A549 (cell line): Measurements from ENCODE around the gene FOCAD. TPM values are rescaled to one million over a fixed set of nuclear protein-coding genes. Genes with fewer than 3 reads are reported as not detected.

Experiments
- ATAC-seq, 2 experiments: fragments of 200-7000 bp in 1 of 2; fragments of >200 bp in 1 of 2; cut with Nextera tagmentation in 1 of 2; cut with Tn5 transposase in 1 of 2; 3 replicates each; pipeline versions ENCODE4 v1.8.0 to v1.9.1; 2018 to 2020; ENCODE audit warnings: mild to moderate bottlenecking in 1 of 2, moderate library complexity in 1 of 2
- CTCF ChIA-PET: fragments of 300-600 bp; sonication (Branson Sonifier 250); formaldehyde crosslinking; extraction: SDS; loops from one replicate; lab custom pipeline; 2021; ENCODE audit warnings: antibody characterized with exemption, inconsistent platforms; lab: Yijun Ruan, JAX
- POLR2A ChIA-PET: fragments of 350-600 bp; formaldehyde crosslinking; extraction: SDS; loops from one replicate; lab custom pipeline; 2021; ENCODE audit warnings: antibody characterized with exemption, inconsistent platforms; lab: Yijun Ruan, JAX
- DNase-seq, 2 experiments: peaks; one replicate each; pipeline versions ENCODE4 v3.0.0 to v3.0.0-alpha.2; 2011 to 2016; ENCODE audit warnings: low read depth in 1 of 2, low spot score in 1 of 2
- FAIRE-seq: peaks from 2 replicates; lab custom pipeline; 2011; peaks lifted over from hg19 to GRCh38; lab: Jason Lieb, UNC
- H3K27ac ChIP-seq, 2 experiments: fragments of >200 bp; sonication (Bioruptor Twin); formaldehyde crosslinking; 3 replicates each; pipeline ENCODE4 v1.5.1; 2016 to 2017
- H3K4me1 ChIP-seq: fragments of >200 bp; sonication (Bioruptor Twin); formaldehyde crosslinking; 3 replicates; pipeline ENCODE4 v1.6.1; 2016
- H3K4me2 ChIP-seq: fragments of >200 bp; sonication (Bioruptor Twin); formaldehyde crosslinking; 3 replicates; pipeline ENCODE4 v1.6.1; 2016
- H3K4me3 ChIP-seq: fragments of >200 bp; sonication (Bioruptor Twin); formaldehyde crosslinking; 3 replicates; pipeline ENCODE4 v1.5.1; 2016
- H3K9me3 ChIP-seq: fragments of >200 bp; sonication (Bioruptor Twin); formaldehyde crosslinking; 3 replicates; pipeline ENCODE4 v1.6.1; 2016
- BHLHE40 ChIP-seq: IDR thresholded peaks from 2 replicates; pipeline ENCODE4 v1.6.1; 2012; ENCODE audit warnings: low read depth, low read length, inconsistent platforms
- CBX8 ChIP-seq: fragments of 200-600 bp; sonication (generic); IDR thresholded peaks from 2 replicates; pipeline ENCODE4 v1.6.1; 2016
- CEBPB ChIP-seq, 2 experiments: fragments of >200 bp in 1 of 2; sonication (Bioruptor Twin) in 1 of 2; formaldehyde crosslinking in 1 of 2; IDR thresholded peaks; 2 replicates each; pipeline ENCODE4 v1.6.1; 2012 to 2016
- EHMT2 ChIP-seq: fragments of 200-600 bp; sonication (generic); IDR thresholded peaks from 2 replicates; pipeline ENCODE4 v1.6.1; 2016; ENCODE audit warnings: antibody characterized with exemption, low read depth, mild to moderate bottlenecking, moderate library complexity
- EP300 ChIP-seq, 2 experiments: fragments of >200 bp; sonication (Bioruptor Twin); formaldehyde crosslinking; IDR thresholded peaks; 2 replicates in 1 of 2; 3 replicates in 1 of 2; pipeline ENCODE4 v1.6.1; 2016 to 2017
- ESRRA ChIP-seq: fragments of 150-350 bp; IDR thresholded peaks from 2 replicates; pipeline ENCODE4 v1.6.1; 2014; ENCODE audit warnings: mild to moderate bottlenecking, low read length, borderline replicate concordance
- FOSB ChIP-seq: fragments of 250-450 bp; sonication (Bioruptor Pico); IDR thresholded peaks from 2 replicates; pipeline ENCODE4 v1.5.0; 2020; ENCODE audit warnings: mild to moderate bottlenecking, moderate library complexity
- FOSL2 ChIP-seq, 2 experiments: fragments of 450-650 bp in 1 of 2; fragments of >200 bp in 1 of 2; sonication (Bioruptor Twin) in 1 of 2; formaldehyde crosslinking; IDR thresholded peaks; 2 replicates each; pipeline versions ENCODE4 v1.5.0 to v1.6.1; 2016 to 2020; ENCODE audit warnings: mild to moderate bottlenecking in 1 of 2, moderate library complexity in 1 of 2
- GATA3 ChIP-seq: IDR thresholded peaks from 2 replicates; pipeline ENCODE4 v1.6.1; 2012; ENCODE audit warnings: borderline replicate concordance
- HEYL ChIP-seq: fragments of 250-450 bp; sonication (Bioruptor Pico); IDR thresholded peaks from 2 replicates; pipeline ENCODE4 v1.8.0; 2021; ENCODE audit warnings: mild to moderate bottlenecking, moderate library complexity
- HOXA7 ChIP-seq: fragments of 250-450 bp; sonication (Bioruptor Pico); IDR thresholded peaks from 2 replicates; pipeline ENCODE4 v1.5.0; 2020; ENCODE audit warnings: mild to moderate bottlenecking, moderate library complexity
- HOXB13 ChIP-seq: fragments of 250-450 bp; sonication (Bioruptor Pico); IDR thresholded peaks from 2 replicates; pipeline ENCODE4 v1.5.0; 2020; ENCODE audit warnings: low read depth, mild to moderate bottlenecking, moderate library complexity
- JUN ChIP-seq, 2 experiments: fragments of >200 bp; sonication (Bioruptor Twin); formaldehyde crosslinking; IDR thresholded peaks; 2 replicates in 1 of 2; 3 replicates in 1 of 2; pipeline ENCODE4 v1.6.1; 2016 to 2017
- JUNB ChIP-seq: fragments of >200 bp; sonication (Bioruptor Twin); formaldehyde crosslinking; IDR thresholded peaks from 2 replicates; pipeline ENCODE4 v1.6.1; 2016
- KDM1A ChIP-seq: fragments of 200-600 bp; sonication (generic); IDR thresholded peaks from 2 replicates; pipeline ENCODE4 v1.6.1; 2016; ENCODE audit warnings: low read depth, mild to moderate bottlenecking
- MAZ ChIP-seq: fragments of 150-350 bp; IDR thresholded peaks from 2 replicates; pipeline ENCODE4 v1.6.1; 2014; ENCODE audit warnings: antibody characterized with exemption, low read depth, low read length, borderline replicate concordance
- MYC ChIP-seq: IDR thresholded peaks from 2 replicates; pipeline ENCODE4 v1.6.1; 2012; ENCODE audit warnings: mild to moderate bottlenecking, inconsistent platforms, low read length, improper control_type of control experiment, borderline replicate concordance
- NFE2L2 ChIP-seq: fragments of 150-350 bp; conservative IDR thresholded peaks from 2 replicates; pipeline ENCODE4 v1.6.1; 2014; ENCODE audit warnings: low read length
- NR3C1 ChIP-seq: fragments of >200 bp; sonication (Bioruptor Twin); formaldehyde crosslinking; IDR thresholded peaks from 3 replicates; pipeline ENCODE4 v1.6.1; 2017
- POLR2A ChIP-seq: IDR thresholded peaks from 2 replicates; pipeline ENCODE4 v1.6.1; 2012; ENCODE audit warnings: mild to moderate bottlenecking, low read length
- RARB ChIP-seq: fragments of 250-450 bp; sonication (Bioruptor Pico); IDR thresholded peaks from 2 replicates; pipeline ENCODE4 v1.8.0; 2021; ENCODE audit warnings: mild to moderate bottlenecking, moderate library complexity
- RFX5 ChIP-seq: fragments of 450-650 bp; IDR thresholded peaks from 2 replicates; pipeline ENCODE4 v1.7.1; 2014; ENCODE audit warnings: antibody characterized with exemption, mild to moderate bottlenecking, moderate library complexity
- TFCP2L1 ChIP-seq: fragments of 250-450 bp; sonication (Bioruptor Pico); IDR thresholded peaks from 2 replicates; pipeline ENCODE4 v1.5.0; 2021; ENCODE audit warnings: mild to moderate bottlenecking
- ZC3H11A ChIP-seq: fragments of 450-650 bp; IDR thresholded peaks from 2 replicates; pipeline ENCODE4 v1.6.1; 2014; ENCODE audit warnings: antibody characterized with exemption, mild to moderate bottlenecking
- ZSCAN20 ChIP-seq: fragments of 250-450 bp; sonication (Bioruptor Pico); IDR thresholded peaks from 2 replicates; pipeline ENCODE4 v1.8.0; 2022; ENCODE audit warnings: mild to moderate bottlenecking, moderate library complexity
- WGBS: methylation state at CpG from one replicate; pipeline ENCODE4 v1.1.6; 2017; ENCODE audit errors: missing lambda C conversion rate; 5-methylcytosine and 5-hydroxymethylcytosine counted together
- polyA plus RNA-seq, 4 experiments: library from polyadenylated mRNA; depleted of rRNA in 3 of 4; stranded (reverse); fragments of >200 nt; fragmentation: RNase III in 1 of 4; extraction: RNeasy Plus Mini Kit Qiagen cat#74134 plus additional on column Dnase treatment in 1 of 4; gene quantifications; 2 replicates in 3 of 4; 3 replicates in 1 of 4; pipeline ENCODE4 v1.2.3, GENCODE V29; 2011 to 2017
- TF ChIP-seq, protein P1 (sequence below): fragments of >200 bp; sonication (Bioruptor Twin); formaldehyde crosslinking; IDR thresholded peaks from 2 replicates; pipeline ENCODE4 v1.6.1; 2016
- TF ChIP-seq, protein P2 (sequence below): IDR thresholded peaks from 2 replicates; pipeline ENCODE4 v1.6.1; 2012; ENCODE audit warnings: low read depth, borderline replicate concordance

FOCAD gene
- polyA plus RNA-seq, 2 of the 4 experiments (the other 2 are of a cell fraction) = 22.0 to 53.8 TPM

DNA sequence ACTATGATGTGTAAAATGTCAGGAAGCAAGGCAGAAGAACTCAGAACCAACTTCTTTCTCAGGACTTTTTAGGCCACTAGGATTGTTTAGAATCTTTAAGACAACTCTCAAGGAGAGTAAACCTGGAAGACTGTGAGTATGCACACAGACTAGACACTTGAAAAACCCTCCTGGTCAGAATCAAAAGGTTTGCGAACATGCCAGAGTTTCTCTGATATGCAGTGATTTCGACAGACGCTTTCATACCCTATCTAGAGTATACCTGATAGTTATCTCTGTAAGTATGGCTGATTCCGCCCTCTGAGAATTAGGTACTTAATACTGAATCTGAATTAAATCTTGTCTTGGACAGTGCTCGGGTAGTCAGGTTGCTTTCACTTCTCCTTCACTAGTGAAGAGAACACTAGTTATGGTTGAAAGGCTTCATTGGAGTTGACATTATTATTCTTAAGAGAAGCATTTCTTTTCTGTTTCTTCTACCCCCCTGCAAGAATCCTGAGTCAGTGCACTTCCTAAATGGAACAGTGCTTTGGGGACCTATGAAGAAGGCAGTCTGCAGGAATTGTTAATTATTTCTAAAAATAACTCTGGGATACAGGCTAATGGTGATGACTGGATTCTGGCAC, 189.3 kb downstream of the FOCAD start:
- DNase-seq = no peak
- ChIA-PET CTCF (interaction anchor here (1.9 kb wide), 1 partner anchor 11 kb away, joined by 6 read pairs; no protein-coding TSS in a partner anchor), POLR2A (no interaction called here)
- Histone ChIP-seq H3K4me3 (no peak overlapping the region), H3K4me2 (no peak overlapping the region), H3K9me3 (no peaks in the 10 kb centered on the region), H3K4me1 (no peaks in the 10 kb centered on the region), H3K27ac (no peak overlapping the region)
- 97% methylated on average over 5 of the region's 5 CpGs for WGBS
- TF ChIP-seq EP300 (IDR thresholded peaks at IDR 0.05) = no peak
- TF ChIP-seq JUNB = no peak
- TF ChIP-seq POLR2A = no peak
- TF ChIP-seq FOSB (CRISPR knock-in tag) = no peak
- ATAC-seq = no peak
- FAIRE-seq = no peak

DNA sequence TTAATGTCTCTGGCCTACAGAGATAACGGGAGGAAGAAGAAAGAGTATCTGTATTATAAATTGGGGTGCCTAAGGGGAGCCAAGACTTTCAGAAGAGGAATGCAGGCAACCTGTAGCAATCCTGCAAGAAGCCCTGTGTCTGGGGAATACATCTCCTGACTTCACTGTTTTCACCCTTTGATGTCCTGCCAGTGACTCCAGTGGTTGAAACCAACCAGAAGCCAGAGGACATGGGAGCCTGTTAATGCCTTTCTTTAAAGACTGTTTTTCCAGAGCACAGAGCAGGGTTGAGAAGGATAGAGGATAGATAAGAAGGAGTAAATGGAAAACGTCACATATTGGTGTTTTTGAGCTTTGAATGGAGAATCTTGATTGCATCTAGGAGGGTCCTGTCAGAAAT, 196.2 kb downstream of the FOCAD start:
- POLR2A ChIA-PET = no interaction called here

DNA sequence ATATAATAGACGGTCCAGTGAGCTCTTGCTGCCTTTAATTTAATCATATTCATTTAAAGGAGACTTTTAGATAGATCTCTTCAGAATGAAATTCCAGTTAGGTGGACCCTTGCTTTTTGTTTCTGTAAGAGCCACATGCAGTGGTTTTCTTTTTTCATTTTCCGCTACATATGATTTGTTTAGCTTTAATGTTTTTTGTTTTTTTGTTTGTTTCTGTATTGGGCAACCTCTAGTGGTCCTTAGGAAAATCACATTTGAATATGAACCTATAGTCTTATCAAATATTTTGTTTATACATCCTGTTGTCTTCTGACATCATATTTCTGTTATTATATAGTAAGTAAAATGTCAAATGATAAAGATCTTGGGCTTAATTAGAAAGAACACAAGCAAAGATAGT, 196.6 kb downstream of the FOCAD start:
- ChIA-PET CTCF (interaction anchor here (1.9 kb wide), 1 partner anchor 256 kb away, joined by 4 read pairs; no protein-coding TSS in a partner anchor), POLR2A (no interaction called here)
- Histone ChIP-seq H3K4me1 (no peaks in the 10 kb centered on the region), H3K9me3 (no peaks in the 10 kb centered on the region), H3K4me3 (no peak overlapping the region), H3K4me2 (no peak overlapping the region), H3K27ac (no peak overlapping the region)
- 91% methylated on average over 2 of the region's 2 CpGs for WGBS
- DNase-seq (no peak), FAIRE-seq (no peak), ATAC-seq (no peak)
- no peak for TF ChIP-seq GATA3
- TF ChIP-seq RFX5 = no peak
- TF ChIP-seq EP300 (IDR thresholded peaks at IDR 0.05) = no peak
- TF ChIP-seq HOXB13 (CRISPR knock-in tag) = no peak
- no peak for TF ChIP-seq HEYL
- TF ChIP-seq TFCP2L1 (CRISPR knock-in tag) = no peak
- TF ChIP-seq NFE2L2 = no peak
- TF ChIP-seq MYC = no peak
- no peak for TF ChIP-seq CBX8
- TF ChIP-seq FOSB (CRISPR knock-in tag) = no peak
- TF ChIP-seq CEBPB (IDR thresholded peaks at IDR 0.05) = no peak
- TF ChIP-seq, protein P1, sequence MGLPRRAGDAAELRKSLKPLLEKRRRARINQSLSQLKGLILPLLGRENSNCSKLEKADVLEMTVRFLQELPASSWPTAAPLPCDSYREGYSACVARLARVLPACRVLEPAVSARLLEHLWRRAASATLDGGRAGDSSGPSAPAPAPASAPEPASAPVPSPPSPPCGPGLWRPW = no peak

More for the DNA sequence above, 196.2 kb downstream of the FOCAD start:
- TF ChIP-seq HOXA7 (CRISPR knock-in tag) (no peak), HEYL (no peak), BHLHE40 (no peak), FOSL2 (IDR thresholded peaks at IDR 0.05) (no peak), FOSL2 (CRISPR knock-in tag; IDR thresholded peaks at IDR 0.05) (no peak), RARB (no peak), EHMT2 (no peak), ZSCAN20 (CRISPR knock-in tag) (no peak), KDM1A (no peak), MAZ (no peak), ZC3H11A (no peak), JUN (IDR thresholded peaks at IDR 0.05) (no peak), CBX8 (no peak), ESRRA (no peak), NR3C1 (no peak)
- TF ChIP-seq, protein P2, sequence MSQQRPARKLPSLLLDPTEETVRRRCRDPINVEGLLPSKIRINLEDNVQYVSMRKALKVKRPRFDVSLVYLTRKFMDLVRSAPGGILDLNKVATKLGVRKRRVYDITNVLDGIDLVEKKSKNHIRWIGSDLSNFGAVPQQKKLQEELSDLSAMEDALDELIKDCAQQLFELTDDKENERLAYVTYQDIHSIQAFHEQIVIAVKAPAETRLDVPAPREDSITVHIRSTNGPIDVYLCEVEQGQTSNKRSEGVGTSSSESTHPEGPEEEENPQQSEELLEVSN = no peak
- TF ChIP-seq, all 56 proteins: peak for 0
- no peak for DNase-seq
- no peak for FAIRE-seq
- WGBS = 78% methylated on average over 2 of the region's 2 CpGs
- H3K27ac ChIP-seq = no peak overlapping the region
- H3K4me3 ChIP-seq = no peak overlapping the region
- H3K9me3 ChIP-seq = no peaks in the 10 kb centered on the region
- CTCF ChIA-PET = interaction anchor here (1.9 kb wide), 1 partner anchor 256 kb away, joined by 4 read pairs; no protein-coding TSS in a partner anchor
- no peak overlapping the region for H3K4me2 ChIP-seq
- H3K4me1 ChIP-seq = no peaks in the 10 kb centered on the region
- ATAC-seq = no peak
